Glomerular visceral epithelial cell (primary cell): Measurements from ENCODE around the gene TFDP1.
"Not testable (repeated sequence)": the region's sequence is repeated elsewhere in the genome, so short reads cannot be mapped to it uniquely, and the experiment has no call there.

ENCODE experiments used
- DNase-seq: peaks from one replicate; pipeline ENCODE4 v3.0.0-alpha.2; 2016; ENCODE audit errors: extremely low spot score

Gene TFDP1

DNA sequence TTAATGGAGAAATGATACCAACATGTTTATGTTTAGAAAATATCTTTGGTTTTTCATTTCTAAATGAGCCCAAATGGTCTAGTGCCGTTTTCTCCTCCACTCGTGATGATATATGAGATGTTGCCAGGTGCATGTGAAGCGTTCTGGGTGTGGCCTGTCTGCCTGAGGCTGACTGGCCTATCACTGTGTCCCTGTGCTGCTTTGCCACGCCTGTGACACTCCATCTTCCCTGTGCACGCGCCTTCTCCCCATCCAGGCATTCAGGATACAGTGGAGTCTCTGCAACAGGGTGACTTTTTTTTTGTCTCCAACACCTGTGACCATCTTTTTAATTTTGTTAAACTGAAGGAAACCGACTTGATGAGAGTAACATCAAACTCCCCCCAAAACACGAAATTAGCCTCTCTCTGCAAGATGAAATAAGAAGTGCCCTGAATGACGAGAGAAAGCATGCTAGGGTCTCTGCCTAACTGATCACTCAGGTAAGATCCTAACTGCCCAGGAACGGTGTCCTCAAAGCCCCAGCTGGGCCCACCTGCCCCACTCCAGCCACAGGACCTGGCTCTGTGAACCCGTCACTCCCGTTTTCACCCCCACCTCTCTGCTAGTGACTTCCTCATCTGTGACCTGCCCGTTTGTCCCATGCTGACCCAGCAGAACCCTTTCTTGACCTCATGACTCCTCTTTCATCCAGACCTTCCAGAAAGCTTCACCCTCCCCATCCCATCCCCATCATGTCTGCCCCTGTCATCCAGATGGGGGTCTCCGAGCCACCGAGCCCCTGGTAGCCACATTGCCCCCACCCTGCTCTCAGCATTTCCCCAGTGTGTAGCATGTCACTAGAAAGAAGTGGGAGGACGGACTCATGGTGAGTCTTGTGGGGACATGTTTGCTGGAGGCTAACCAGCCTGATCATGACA is 33.2 kb upstream of the TFDP1 start:
- DNase-seq, result no peak

DNA sequence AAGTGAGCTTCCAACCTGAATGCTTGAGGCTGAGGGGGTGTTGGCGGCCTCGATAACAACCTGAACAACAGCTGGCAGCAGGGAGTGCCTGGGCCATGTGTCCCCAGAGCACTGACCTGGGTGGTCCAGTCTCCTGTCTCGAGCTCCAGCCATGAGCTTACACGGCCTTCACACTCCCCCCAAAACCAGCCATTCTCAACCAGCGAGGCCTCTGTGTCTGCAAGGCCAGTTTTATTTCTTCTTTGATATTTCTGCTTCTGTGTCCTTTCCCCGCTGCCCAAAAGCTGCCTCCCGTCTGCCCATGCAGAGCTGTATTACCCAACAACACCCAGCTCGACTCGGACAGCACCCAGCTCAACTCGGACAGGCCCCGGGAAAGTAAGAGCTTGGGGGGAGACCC is 32.5 kb upstream of the TFDP1 start:
- DNase-seq, result no peak

GRCh38 chr13:113552786-113553434 is 31.6 kb upstream of the TFDP1 start:
- DNase-seq, result no peak

- no peak for DNase-seq
Measured at GRCh38 chr13:113553511-113554332, 30.8 kb upstream of the TFDP1 start.

DNA sequence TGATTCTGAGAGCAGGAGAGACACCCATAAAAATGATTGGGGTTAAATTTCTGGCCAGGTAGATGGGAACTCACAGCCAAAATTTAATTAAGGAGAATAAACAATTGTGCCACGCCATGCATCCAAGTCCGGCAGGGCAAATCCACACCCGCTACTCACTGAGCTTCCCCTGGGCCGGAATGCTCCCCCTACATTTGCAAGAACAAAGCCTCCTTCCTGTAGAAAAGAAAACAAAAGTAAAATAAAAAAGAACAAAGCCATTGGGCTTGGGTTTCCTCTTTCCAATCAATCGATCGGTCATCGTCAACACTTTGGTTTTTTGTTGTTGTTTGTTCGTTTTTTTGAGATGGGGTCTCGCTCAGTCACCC is 30.2 kb upstream of the TFDP1 start:
- DNase-seq, result no peak

- no peak for DNase-seq
Measured at GRCh38 chr13:113555141-113555540, 29.4 kb upstream of the TFDP1 start.

DNA sequence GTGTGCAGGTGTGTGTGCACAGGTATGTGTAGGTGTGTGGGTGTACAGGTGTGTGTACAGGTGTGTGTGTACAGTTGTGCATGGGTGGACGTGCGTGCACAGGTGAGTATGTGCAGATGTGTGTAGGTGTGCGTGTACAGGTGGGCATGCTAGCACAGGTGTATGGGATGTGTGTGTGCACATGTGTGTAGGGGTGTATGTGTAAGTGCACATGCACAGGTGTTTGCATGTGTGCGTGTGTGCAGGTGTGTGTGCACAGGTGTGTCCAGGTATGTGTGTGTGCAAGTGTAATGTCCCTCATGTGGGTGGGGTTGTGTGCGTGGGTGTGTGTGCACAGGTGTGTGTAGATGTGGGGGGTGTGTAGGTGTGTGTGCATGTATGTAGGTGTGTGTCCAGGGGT is 27.5 kb upstream of the TFDP1 start:
- DNase-seq, result no peak

GRCh38 chr13:113558461-113558860 is 26.1 kb upstream of the TFDP1 start:
- no peak for DNase-seq

GRCh38 chr13:113559061-113559460 is 25.5 kb upstream of the TFDP1 start:
- no peak for DNase-seq

- DNase-seq, result no peak
Measured at GRCh38 chr13:113559901-113560644, 24.5 kb upstream of the TFDP1 start.

DNA sequence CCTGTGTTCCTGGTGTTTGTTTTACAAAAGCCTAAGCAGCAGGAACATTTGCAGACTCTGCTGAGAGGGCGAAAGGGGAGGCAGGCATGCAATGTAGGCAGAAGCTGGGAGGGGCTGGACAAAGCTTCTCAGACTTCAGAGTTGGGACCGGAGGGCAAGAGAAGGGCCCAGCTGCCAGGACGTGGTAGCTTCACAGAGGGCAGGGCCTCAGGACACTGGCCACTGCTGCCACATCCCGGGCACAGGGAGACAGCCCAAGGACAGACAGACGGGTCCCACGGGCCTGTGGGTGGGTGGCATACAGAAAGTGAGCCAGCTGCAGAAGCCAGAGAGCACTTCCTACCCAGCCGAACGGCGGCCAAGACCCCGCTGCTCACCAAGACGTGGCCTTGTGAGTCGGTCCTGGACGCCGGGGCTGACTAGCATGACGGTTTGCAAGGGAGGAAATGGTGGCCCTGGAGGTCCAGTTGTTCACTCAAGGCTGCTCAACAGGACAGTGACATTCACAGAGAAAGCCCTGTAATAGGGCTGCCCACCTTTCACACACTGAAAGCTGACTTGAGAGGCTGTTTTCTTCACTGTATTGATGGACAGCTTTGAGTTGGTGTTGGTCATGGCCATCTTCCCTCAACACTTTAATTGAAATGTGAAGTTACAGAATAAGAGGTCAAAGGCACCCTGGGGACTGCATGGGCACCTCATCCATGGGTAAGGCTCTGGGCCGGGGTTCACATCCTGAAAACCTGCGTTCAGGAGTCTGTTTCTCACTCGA is 23.7 kb upstream of the TFDP1 start:
- no peak for DNase-seq

GRCh38 chr13:113561417-113562084 is 23.0 kb upstream of the TFDP1 start:
- DNase-seq, result no peak

- DNase-seq, result peak; percentile 75
Measured at GRCh38 chr13:113562085-113562749, 22.3 kb upstream of the TFDP1 start.

GRCh38 chr13:113562844-113563243 is 21.7 kb upstream of the TFDP1 start:
- no peak for DNase-seq

DNA sequence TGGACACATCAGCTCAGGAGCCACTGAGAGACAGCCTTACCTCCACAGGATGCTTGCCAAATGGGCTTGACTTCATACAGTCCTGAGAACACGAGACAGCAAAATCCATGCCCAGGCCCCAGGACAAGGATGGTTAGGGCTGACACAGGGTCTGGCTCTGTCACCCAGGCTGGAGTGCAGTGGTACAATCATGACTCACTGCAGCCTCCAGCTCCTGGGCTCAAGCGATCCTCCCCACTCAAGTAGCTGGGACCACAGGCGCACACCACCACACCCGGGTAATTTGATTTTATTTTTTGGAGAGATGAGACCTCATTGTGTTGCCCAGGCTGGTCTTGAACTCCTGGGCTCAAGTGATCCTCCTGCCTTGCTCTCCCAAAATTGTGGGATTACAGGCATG is 21.0 kb upstream of the TFDP1 start:
- not testable (repeated sequence) for DNase-seq

DNA sequence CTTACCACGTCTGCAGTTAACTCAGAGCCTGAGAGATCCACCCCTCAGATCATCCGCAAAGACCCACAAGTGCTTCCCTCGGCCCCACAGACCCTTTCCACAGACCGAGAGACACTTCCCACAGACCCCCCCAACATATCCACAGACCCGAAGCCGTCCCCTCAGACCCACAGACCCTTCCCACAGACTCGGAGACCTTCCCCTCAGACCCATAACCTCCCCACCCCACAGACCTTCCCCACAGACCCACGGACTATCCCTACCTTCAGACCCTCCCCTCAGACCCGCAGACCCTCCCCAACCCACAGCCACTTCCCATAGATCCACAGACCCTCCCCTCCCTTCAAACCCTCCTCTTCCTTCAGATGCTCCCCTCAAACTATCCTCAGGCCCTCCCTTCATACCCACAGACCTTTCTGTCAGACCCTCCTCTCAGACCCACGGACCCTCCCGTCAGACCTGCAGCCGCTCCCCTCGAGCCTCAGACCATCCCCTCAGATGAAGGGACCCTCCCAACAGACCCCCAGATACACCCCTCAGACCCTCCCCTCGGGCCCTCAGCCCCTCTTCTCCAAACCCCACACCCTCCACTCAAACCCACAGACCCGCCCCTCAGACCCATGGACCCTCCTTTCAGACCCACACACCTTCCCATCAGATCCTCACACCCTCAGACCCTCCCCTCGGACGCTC is 20.1 kb upstream of the TFDP1 start:
- no peak for DNase-seq

DNA sequence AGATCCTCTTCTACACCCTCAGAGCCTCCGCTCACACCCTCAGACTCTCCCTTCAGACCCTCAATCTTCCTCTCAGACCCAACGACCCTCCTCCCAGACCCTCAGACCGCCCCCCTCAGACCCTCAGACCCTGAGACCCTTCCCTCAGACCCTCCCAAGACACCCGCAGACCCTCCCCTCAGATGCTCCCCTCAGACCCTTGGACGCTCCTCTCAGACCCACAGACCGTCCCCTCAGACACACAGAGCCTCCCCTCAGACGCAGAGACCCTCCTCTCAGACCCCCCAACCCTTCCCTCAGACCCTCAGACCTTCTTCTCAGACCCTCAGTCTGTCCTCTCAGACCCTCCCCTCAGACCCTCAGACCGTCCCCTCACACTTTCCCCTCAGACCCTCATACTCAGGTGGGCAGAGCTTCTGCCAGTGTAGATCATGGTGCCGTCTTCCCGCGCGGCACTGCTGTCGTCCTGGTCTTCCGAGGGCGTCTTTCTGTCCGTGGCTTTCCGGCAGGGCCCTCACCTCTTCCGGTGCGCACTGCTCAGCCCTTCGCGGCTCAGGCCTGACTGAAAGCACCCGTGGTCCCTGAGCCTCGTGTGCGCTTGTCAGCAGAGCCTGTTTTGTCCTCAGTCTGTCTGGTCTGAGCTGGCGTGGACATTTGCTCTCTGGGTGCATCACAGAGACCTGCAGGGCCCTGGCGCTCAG is 18.9 kb upstream of the TFDP1 start:
- DNase-seq, result no peak

DNA sequence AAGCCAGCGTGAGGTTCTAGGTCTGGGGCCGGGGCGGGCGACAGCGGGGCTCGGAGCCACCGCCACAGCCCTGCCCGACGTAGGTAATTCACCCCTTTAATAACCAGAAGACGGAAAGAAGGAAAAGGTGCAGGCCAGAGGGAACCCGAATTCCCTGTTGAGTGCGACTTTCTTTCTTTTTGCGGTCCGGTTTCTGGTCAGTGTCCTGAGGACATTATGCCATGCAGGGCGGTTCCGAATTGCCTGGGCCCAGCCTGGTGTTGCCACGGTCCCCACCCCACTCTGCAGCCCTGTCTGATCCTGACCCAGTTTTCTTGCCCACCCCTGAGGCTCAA is 18.4 kb upstream of the TFDP1 start:
- no peak for DNase-seq

- DNase-seq, result no peak
Measured at GRCh38 chr13:113567681-113568080, 16.9 kb upstream of the TFDP1 start.
